HG03520 (cell line): ENCODE data around the gene DNAJC11.

Experiments used
- ATAC-seq: cut with Tn5 transposase; IDR thresholded peaks from one replicate; pipeline ENCODE4 v1.9.1; 2021; ENCODE audit warnings: mild to moderate bottlenecking, moderate library complexity; ENCODE audit not compliant: unreplicated experiment

The DNAJC11 gene

GRCh38 chr1:6587261-6588005 lies 114.2 kb downstream of the DNAJC11 start:
- ATAC-seq = no peak

- no peak for ATAC-seq
These were observed 115.2 kb downstream of the DNAJC11 start for GRCh38 chr1:6586404-6586816.

GRCh38 chr1:6585841-6586240 lies 115.8 kb downstream of the DNAJC11 start:
- ATAC-seq = no peak

GRCh38 chr1:6585081-6585722 lies 116.4 kb downstream of the DNAJC11 start:
- no peak for ATAC-seq
